Activated CD4-positive, alpha-beta T cell treated with anti-CD3 and anti-CD28 coated beads, Interleukin-2, amount 10 ng/mL, durations not matched to agents 24 days and 14 days (primary cell): Measurements from ENCODE around the gene PODNL1. TPM values are rescaled to one million over a fixed set of nuclear protein-coding genes. Genes with fewer than 3 reads are reported as not detected.

ENCODE experiments used
- DNase-seq: peaks from one replicate; pipeline ENCODE4 v3.0.0; 2022
- H3K27ac Mint-ChIP-seq: one replicate; pipeline ENCODE4 v1.8.0; 2022; ENCODE audit warnings: mild to moderate bottlenecking, mixed read lengths
- H3K27me3 Mint-ChIP-seq: one replicate; pipeline ENCODE4 v1.8.0; 2022; ENCODE audit warnings: mixed read lengths
- H3K36me3 Mint-ChIP-seq: one replicate; pipeline ENCODE4 v1.8.0; 2022; ENCODE audit warnings: low read depth, mild to moderate bottlenecking, mixed read lengths
- H3K4me1 Mint-ChIP-seq: one replicate; pipeline ENCODE4 v1.8.0; 2021; ENCODE audit warnings: mixed read lengths
- H3K4me3 Mint-ChIP-seq: one replicate; pipeline ENCODE4 v1.8.0; 2022; ENCODE audit warnings: mild to moderate bottlenecking, moderate library complexity, mixed read lengths
- H3K9me3 Mint-ChIP-seq: one replicate; pipeline ENCODE4 v1.8.0; 2021; ENCODE audit warnings: mixed read lengths
- intact Hi-C: fragments of 100-400 bp; cut with micrococcal nuclease; formaldehyde crosslinking; loops from one replicate; pipeline ENCODE4 v1.15.1; 2023
- total RNA-seq: library from RNA; stranded (reverse); gene quantifications from 2 replicates; pipeline ENCODE4 v1.2.3, GENCODE V29; 2022

The PODNL1 gene
- total RNA-seq, 1 donor from 2014 or later = not detected

GRCh38 chr19:13966684-13967128 is 28.5 kb upstream of the PODNL1 start:
- no peaks in the 10 kb centered on the region for H3K27me3 Mint-ChIP-seq
- DNase-seq = no peak
- H3K4me1 Mint-ChIP-seq = no peaks in the 10 kb centered on the region
- no peaks in the 10 kb centered on the region for H3K9me3 Mint-ChIP-seq
- H3K4me3 Mint-ChIP-seq = no peak overlapping the region
- H3K36me3 Mint-ChIP-seq = peaks cover 16% of the 10 kb centered on the region
- intact Hi-C loops = no loop called here
- no peak overlapping the region for H3K27ac Mint-ChIP-seq

GRCh38 chr19:13965926-13966683 is 27.9 kb upstream of the PODNL1 start:
- H3K27ac Mint-ChIP-seq = no peak overlapping the region
- peaks cover 21% of the 10 kb centered on the region for H3K36me3 Mint-ChIP-seq
- H3K4me1 Mint-ChIP-seq = no peaks in the 10 kb centered on the region
- H3K4me3 Mint-ChIP-seq = no peak overlapping the region
- no peaks in the 10 kb centered on the region for H3K27me3 Mint-ChIP-seq
- H3K9me3 Mint-ChIP-seq = no peaks in the 10 kb centered on the region
- intact Hi-C loops = no loop called here
- DNase-seq = no peak

GRCh38 chr19:13965377-13965896 is 27.2 kb upstream of the PODNL1 start:
- no peak overlapping the region for H3K27ac Mint-ChIP-seq
- no peaks in the 10 kb centered on the region for H3K27me3 Mint-ChIP-seq
- H3K4me1 Mint-ChIP-seq = no peaks in the 10 kb centered on the region
- H3K4me3 Mint-ChIP-seq = no peak overlapping the region
- no peak for DNase-seq
- no peaks in the 10 kb centered on the region for H3K9me3 Mint-ChIP-seq
- H3K36me3 Mint-ChIP-seq = peaks cover 24% of the 10 kb centered on the region
- intact Hi-C loops = no loop called here

- H3K27ac Mint-ChIP-seq = no peak overlapping the region
- peak; percentile 52 for DNase-seq
- intact Hi-C loops = no loop called here
- no peaks in the 10 kb centered on the region for H3K4me1 Mint-ChIP-seq
- H3K9me3 Mint-ChIP-seq = no peaks in the 10 kb centered on the region
- H3K36me3 Mint-ChIP-seq = peaks cover 25% of the 10 kb centered on the region
- no peak overlapping the region for H3K4me3 Mint-ChIP-seq
- H3K27me3 Mint-ChIP-seq = no peaks in the 10 kb centered on the region
Observed at GRCh38 chr19:13964776-13965175, 26.6 kb upstream of the PODNL1 start.

- Mint-ChIP-seq H3K27me3 (no peaks in the 10 kb centered on the region), H3K36me3 (peaks cover 20% of the 10 kb centered on the region), H3K9me3 (no peaks in the 10 kb centered on the region), H3K4me1 (no peaks in the 10 kb centered on the region), H3K27ac (no peak overlapping the region), H3K4me3 (no peak overlapping the region)
- DNase-seq = no peak
- intact Hi-C loops = no loop called here
Observed at GRCh38 chr19:13963603-13964105, 25.4 kb upstream of the PODNL1 start.

- DNase-seq = no peak
- Mint-ChIP-seq H3K9me3 (no peaks in the 10 kb centered on the region), H3K4me1 (no peaks in the 10 kb centered on the region), H3K36me3 (peaks cover 22% of the 10 kb centered on the region), H3K27me3 (no peaks in the 10 kb centered on the region), H3K27ac (no peak overlapping the region), H3K4me3 (no peak overlapping the region)
- intact Hi-C loops = no loop called here
Observed at GRCh38 chr19:13962699-13963602, 24.7 kb upstream of the PODNL1 start.

- Mint-ChIP-seq H3K4me3 (no peak overlapping the region), H3K36me3 (peaks cover 23% of the 10 kb centered on the region), H3K27ac (no peak overlapping the region), H3K27me3 (no peaks in the 10 kb centered on the region), H3K9me3 (no peaks in the 10 kb centered on the region), H3K4me1 (no peaks in the 10 kb centered on the region)
- no peak for DNase-seq
- intact Hi-C loops = no loop called here
Observed at GRCh38 chr19:13961826-13962698, 23.8 kb upstream of the PODNL1 start.

GRCh38 chr19:13960863-13961784 is 22.9 kb upstream of the PODNL1 start:
- no peaks in the 10 kb centered on the region for H3K4me1 Mint-ChIP-seq
- H3K27me3 Mint-ChIP-seq = no peaks in the 10 kb centered on the region
- peak overlapping the region; percentile 40 for H3K27ac Mint-ChIP-seq
- H3K36me3 Mint-ChIP-seq = peaks cover 30% of the 10 kb centered on the region
- H3K9me3 Mint-ChIP-seq = no peaks in the 10 kb centered on the region
- H3K4me3 Mint-ChIP-seq = no peak overlapping the region
- intact Hi-C loops = no loop called here
- DNase-seq = no peak

GRCh38 chr19:13959962-13960862 is 22.0 kb upstream of the PODNL1 start:
- no peaks in the 10 kb centered on the region for H3K4me1 Mint-ChIP-seq
- no peaks in the 10 kb centered on the region for H3K27me3 Mint-ChIP-seq
- intact Hi-C loops = no loop called here
- DNase-seq = peak; percentile 72
- H3K36me3 Mint-ChIP-seq = peaks cover 34% of the 10 kb centered on the region
- H3K27ac Mint-ChIP-seq = no peak overlapping the region
- H3K9me3 Mint-ChIP-seq = no peaks in the 10 kb centered on the region
- no peak overlapping the region for H3K4me3 Mint-ChIP-seq

GRCh38 chr19:13959141-13959961 is 21.1 kb upstream of the PODNL1 start:
- Mint-ChIP-seq H3K36me3 (peaks cover 32% of the 10 kb centered on the region), H3K4me1 (peaks cover 2% of the 10 kb centered on the region), H3K27ac (no peak overlapping the region), H3K4me3 (no peak overlapping the region), H3K27me3 (no peaks in the 10 kb centered on the region), H3K9me3 (no peaks in the 10 kb centered on the region)
- no peak for DNase-seq
- intact Hi-C loops = no loop called here

GRCh38 chr19:13958043-13958442 is 19.8 kb upstream of the PODNL1 start:
- Mint-ChIP-seq H3K27me3 (no peaks in the 10 kb centered on the region), H3K36me3 (peaks cover 32% of the 10 kb centered on the region), H3K9me3 (no peaks in the 10 kb centered on the region), H3K4me1 (peaks cover 8% of the 10 kb centered on the region), H3K4me3 (no peak overlapping the region), H3K27ac (no peak overlapping the region)
- no peak for DNase-seq
- intact Hi-C loops = no loop called here
